GM18520 (cell line): ENCODE results near the gene PCOLCE2.

Experiments
- ATAC-seq: cut with Tn5 transposase; IDR thresholded peaks from one replicate; pipeline ENCODE4 v1.9.1; 2021; ENCODE audit not compliant: unreplicated experiment

The PCOLCE2 gene

GRCh38 chr3:142817897-142818296 lies 71.0 kb downstream of the PCOLCE2 start:
- ATAC-seq, result no peak

DNA sequence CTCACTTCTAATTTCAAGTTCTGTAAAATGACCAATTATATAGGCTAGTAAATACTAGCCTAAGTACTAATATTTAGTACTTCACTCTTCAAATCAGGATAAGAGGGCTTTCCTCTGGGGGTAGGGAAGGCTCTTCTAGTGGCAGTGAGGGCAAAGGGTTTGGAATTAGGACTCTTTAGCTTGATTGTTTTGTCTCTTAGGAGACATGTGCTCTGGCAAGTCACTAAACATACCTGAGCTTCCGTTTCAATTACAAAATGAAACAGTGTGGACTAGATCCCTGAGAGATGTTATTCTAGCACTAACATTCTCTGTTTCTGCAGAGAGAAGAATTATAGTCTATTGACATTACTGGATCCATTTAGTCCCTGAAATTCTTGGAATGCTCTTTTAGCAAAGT lies 71.5 kb downstream of the PCOLCE2 start:
- ATAC-seq, result no peak

DNA sequence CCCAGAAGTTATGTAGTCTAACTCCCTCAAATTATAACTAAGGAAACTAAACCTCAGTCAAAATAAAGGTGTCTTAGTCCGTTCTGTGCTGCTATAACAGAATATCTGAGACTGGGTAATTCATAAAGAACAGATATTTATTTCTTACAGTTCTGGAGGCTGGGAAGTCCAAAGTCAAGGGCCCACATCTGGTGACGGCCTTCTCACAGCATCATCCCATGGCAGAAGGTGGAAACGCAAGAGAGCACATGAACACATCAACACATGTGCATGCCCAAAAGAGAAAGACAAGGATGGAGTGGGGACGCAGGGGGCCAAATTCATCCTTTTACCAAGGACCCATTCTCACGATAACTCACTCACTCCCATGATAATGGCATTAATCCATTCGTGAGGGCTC lies 73.1 kb downstream of the PCOLCE2 start:
- ATAC-seq, result no peak

GRCh38 chr3:142809259-142809658 lies 79.6 kb downstream of the PCOLCE2 start:
- no peak for ATAC-seq

DNA sequence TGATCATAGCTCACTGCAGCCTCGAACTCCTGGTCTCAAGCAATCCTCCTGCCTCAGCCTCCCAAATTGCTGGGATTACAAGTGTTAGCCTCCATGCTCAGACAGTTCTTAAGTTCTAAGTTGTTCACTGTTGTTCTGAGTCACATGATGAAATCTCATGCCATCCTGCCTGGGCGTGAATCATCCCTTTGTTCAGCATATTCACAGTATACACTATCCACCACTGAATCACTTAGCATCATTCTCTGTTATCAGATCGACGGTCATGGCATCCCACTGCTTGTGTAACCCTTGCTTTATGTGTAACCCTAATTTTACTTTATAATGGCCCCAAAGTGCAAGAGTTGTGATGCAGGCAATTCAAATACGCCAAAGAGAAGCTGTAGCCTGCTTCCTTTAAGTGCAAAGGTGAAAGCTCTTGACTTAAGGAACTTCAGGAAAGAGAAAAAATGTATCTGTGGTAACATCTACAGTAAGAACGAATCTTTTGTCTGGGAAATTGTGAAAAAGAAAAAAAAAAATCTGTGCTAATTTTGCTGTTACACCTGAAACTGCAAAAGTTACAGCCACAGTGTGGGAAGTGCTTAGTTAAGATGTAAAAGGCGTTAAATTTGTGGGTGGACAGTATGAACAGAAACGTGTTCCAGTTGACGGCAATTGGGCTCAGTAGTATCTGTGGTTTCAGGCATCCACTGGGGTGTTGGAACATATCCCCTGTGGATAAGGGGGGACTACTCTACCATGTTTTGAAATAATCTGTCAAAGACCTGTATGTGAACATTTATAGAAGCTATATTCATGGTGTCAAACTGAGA lies 80.6 kb downstream of the PCOLCE2 start:
- ATAC-seq, result no peak

DNA sequence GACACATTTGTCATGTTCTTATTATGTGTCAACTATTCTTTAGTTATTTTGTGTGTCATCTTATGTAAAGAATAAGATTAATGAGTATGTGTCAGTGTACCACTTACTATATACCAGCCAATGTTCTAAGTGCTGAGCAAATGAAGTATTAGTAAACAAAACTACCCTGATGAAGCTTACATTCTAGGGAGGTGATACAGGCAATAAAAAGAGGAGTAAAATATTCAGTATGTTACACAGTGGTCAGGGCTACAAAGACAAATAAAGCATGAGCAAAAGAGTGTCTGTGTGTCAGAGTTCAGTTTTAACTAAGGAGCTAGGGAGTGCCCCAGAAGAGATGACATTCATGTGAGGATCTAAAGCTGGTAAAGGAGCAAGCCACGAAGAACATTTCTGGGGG lies 86.0 kb downstream of the PCOLCE2 start:
- no peak for ATAC-seq

DNA sequence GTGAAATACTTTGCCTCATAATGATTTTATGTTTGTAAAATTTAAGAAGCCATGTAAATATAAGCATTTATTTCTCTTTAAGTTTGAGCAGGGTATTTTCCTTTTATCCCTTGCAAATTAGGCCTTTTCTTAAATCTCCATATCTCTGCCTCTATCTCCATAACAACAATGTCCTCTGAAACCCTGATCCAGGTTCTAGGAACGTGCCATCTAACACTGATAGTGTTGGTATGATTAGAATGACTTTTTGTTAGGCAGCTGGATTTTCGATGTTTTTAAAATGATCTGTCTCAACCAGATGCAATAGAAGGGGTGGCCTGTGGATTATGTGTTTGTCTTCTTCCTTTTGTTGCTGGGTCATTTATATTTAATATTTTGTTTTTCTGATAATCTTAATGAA lies 87.1 kb downstream of the PCOLCE2 start:
- no peak for ATAC-seq

DNA sequence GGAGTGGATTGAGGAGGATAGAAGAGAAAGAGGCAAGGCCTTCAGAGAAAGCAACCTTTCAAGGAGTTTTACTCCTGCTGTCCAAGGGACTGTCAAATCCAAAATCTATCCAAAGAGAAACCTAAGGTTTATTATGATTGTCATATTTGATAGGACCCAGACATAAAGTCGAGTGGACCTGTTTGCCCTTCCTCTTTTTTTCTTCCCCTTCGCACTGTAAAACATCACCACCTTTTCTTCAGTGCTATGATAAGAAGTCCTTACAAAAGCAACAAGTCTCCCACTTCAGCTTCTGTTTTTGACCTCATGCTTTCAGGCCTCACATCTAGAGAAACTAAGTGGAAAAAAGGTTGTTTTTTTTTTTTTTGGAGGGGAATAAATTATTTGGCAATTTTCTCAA lies 92.1 kb downstream of the PCOLCE2 start:
- no peak for ATAC-seq

- ATAC-seq, result no peak
Observed at GRCh38 chr3:142795332-142795731, 93.6 kb downstream of the PCOLCE2 start.

DNA sequence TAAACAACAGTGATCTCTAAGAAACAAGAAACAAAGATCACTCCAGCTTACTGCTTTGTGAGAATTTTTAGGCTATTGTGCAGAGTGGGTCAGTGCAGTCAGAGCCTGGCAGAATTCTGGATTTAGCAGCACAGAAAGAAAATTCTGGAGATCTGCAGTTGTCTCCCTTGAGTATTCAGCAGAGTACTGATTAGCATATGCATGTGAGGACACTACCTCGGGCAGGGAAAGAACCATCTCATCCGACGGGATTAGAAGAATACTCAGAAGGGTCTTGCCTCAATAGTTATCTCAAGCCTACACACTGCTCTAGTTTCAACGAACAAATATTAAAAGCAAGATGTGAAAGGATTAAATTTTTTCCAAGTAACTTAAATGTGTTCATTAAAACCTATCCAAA lies 94.4 kb downstream of the PCOLCE2 start:
- no peak for ATAC-seq

GRCh38 chr3:142787719-142788118 lies 101.2 kb downstream of the PCOLCE2 start:
- no peak for ATAC-seq

GRCh38 chr3:142785996-142786395 lies 102.9 kb downstream of the PCOLCE2 start:
- no peak for ATAC-seq

GRCh38 chr3:142784228-142784627 lies 104.7 kb downstream of the PCOLCE2 start:
- ATAC-seq, result no peak

DNA sequence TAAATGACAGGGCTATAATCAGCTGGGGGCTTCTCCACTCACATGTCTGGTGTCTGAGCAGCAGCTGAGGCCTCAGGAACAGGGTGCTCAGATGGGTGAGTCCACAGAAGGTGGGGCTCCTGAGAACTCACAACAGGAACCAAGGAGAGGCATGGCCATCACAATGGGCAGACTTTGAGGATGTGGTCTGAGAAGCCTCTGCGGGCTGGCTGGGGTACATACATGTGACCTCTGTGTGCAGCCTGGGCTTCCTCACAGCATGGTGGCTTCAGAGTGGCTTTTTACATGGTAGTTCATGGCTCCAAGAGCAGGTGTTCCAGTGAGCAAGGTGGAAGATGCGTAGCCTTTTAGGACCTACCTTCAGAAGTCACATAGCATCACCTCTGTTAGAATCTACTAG lies 106.3 kb downstream of the PCOLCE2 start:
- ATAC-seq, result no peak

DNA sequence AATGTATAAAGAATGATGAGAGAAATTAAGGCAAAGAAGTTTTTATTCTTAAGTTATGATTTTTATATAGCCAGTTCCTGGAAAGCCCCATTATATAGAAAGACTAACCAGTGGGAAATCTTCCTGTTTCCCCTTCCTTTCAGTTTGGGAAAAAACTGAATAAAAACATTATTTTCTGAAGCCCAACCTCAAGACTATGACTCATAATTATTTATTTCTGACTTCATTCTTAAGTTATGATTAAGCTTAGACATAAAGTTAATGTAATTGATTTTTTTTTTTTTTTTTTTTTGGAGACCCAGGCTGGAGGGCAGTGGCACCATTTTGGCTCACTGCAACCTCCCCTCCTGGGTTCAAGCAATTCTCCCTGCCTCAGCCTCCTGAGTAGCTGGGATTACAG lies 109.3 kb downstream of the PCOLCE2 start:
- no peak for ATAC-seq

GRCh38 chr3:142778541-142778940 lies 110.3 kb downstream of the PCOLCE2 start:
- ATAC-seq, result no peak

DNA sequence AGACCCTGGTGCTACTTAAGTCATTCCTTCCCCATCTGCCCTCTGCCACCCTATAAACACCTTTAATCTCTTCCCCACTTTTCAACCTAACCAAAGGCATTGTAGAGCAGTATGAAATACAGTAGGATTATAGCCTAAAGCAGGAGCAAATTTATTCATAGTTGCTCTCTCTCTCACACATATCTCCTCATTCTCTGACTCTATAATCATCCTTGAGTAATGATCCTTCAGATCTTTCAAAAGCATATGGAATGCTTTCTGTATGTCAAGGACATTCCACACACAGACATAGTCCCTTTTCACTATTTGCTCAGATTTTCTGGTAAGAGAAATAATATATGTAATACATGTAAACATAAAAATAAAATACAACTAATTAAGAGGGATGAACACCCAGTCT lies 111.0 kb downstream of the PCOLCE2 start:
- ATAC-seq, result no peak

DNA sequence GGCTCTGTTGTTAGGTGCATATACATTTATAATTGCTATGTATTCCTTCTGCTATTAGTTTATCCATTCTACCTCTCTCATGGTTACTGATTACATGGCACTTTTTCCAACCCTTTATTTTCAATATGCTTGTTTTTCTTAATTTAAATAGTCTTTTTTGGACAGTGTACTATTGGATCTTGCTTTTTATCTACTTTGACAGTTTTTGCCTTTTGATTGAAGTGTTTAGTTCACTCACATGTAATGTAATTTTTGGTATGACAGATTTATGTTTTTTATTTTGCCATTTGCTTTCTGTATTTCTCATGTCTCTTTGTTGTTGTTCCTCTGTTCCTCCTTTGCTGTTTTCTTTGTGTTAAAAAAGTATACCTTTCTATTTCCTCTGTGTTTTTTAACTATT lies 120.5 kb downstream of the PCOLCE2 start:
- no peak for ATAC-seq
